AG09319 (cell line): ENCODE measurements around the gene VEZT.
A peak's percentile ranks its signal among the peaks of the same experiment; 100 is the strongest.

Source experiments
- DNase-seq: peaks from one replicate; pipeline ENCODE4 v3.0.0-alpha.2; 2010; ENCODE audit warnings: low read depth; ENCODE audit errors: extremely low read depth
- CTCF ChIP-seq: IDR thresholded peaks from 2 replicates; pipeline ENCODE4 v1.5.1; 2011; ENCODE audit warnings: low read depth, mild to moderate bottlenecking, inconsistent platforms, low read length, moderate library complexity

VEZT gene

GRCh38 chr12:95179011-95179410, 38.6 kb upstream of the VEZT start:
- TF ChIP-seq CTCF: no peak
- no peak for DNase-seq

GRCh38 chr12:95181103-95181502, 36.5 kb upstream of the VEZT start:
- DNase-seq: no peak
- TF ChIP-seq CTCF: no peak

DNA sequence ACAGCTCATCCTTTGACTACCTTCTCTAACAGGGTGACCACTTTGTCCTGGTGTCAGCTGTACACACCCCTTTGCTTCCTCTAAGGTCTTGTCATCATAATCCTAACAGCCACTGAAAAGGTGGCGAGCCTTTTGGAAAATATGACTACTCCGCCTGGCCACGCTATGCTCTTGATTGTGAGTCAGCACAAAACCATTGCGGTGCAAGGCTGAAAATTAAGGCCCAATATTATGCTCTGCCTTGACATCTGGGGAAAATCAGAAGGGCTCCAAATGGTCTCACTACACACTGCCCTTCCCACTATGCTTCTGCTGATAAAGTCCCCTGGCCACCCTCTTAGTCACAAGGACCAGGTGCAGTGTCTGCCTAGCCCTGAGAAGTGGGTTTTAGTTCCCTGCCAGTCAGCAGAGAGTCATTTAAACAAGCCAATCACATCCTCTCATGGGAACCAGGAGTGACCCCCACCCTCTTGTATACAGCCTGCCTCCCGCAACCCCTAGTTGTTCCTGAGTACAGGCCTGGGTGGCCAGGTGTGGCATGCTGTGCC, 34.7 kb upstream of the VEZT start:
- peak; percentile 49 for DNase-seq
- TF ChIP-seq CTCF: no peak

GRCh38 chr12:95184121-95184520, 33.5 kb upstream of the VEZT start:
- DNase-seq: no peak
- no peak for TF ChIP-seq CTCF

DNA sequence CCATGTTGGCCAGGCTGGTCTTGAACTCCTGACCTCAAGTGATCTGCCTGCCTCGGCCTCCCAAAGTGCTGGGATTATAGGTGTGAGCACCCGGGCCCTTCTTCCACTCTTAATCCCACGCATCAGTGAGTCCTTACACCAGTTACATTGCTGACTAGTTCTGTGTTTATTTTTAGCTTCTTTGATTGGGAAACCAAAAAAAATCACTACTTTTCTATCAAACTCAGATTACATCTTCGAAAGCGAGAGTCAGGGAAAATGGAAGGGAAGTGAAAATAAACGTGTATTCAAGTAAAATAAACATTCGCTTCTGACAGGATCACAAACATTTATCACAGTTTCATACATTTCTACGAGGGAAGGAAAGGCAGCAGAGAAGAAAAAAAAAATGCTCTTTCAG, 32.5 kb upstream of the VEZT start:
- no peak for DNase-seq
- no peak for TF ChIP-seq CTCF

DNA sequence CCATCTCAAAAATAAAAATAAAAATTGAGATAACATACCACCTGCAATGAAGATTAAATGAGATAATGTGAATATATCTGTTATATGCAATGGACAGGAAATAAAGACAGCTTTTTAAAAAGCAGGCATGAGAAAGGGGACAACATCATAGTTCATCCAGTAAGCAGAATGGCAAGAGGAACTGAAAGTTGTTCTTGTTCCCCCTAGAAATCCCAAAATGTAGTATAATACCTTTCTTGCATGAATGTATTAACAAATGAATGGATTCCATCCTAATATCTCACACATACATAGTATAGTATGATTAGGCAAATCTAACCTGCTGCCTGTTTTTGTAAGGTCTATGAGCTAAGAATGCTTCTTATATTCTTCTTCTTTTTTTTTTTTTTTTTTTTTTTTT, 31.8 kb upstream of the VEZT start:
- TF ChIP-seq CTCF: no peak
- DNase-seq: no peak

DNA sequence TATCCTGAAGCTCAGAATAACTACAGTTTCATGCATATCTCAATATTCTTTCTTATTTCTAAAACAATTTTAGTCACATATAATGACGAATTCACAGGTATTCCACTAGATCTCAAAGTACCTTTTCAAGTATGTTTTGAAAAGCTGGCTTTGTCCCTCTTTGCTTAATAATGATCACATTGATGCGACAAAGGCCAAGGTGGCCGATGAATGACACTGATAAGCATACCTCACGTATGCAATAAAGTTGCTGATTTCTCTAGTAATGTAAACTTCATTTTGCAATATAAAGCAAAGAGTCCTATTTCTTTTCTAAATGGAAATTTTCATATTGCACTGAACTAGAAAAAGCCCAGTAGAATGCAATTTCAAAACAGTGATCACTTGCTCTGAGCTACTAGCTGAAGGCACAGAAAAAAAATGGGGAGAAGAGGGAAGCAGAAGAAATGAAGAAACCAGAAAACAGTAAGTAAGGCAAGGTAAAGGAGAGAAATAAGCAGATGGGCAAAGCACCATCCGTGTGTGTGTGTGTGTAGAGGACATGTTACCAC, 29.7 kb upstream of the VEZT start:
- no peak for DNase-seq
- TF ChIP-seq CTCF: no peak
